ENCODE results near the gene EMSY. TPM values are rescaled to one million over a fixed set of nuclear protein-coding genes. Genes with fewer than 3 reads are reported as not detected.
A peak's percentile ranks its signal among the peaks of the same experiment; 100 is the strongest.

Gene EMSY
- total and polyA plus RNA-seq, 9 of the 15 experiments (the other 6 are each of a cell fraction or from before 2014, with no cell fraction given): 12.7 to 25.4 (median 17.9) TPM

DNA sequence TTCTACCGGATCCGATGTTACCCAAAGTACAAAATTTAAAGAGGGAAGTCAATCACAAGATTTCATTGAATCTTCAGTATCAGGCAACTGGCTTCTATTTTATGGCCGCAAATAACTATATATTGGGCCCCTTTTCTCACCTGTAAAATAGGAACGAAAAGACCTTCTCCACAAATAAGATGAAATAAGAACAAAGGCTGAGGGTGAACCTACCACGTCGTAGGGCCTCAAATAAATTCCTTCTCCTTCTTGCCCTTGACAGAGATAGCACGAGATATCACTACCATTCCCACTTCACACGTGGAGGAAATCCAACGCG is 794 bp upstream of the EMSY start:
- ChIA-PET CTCF (ENCODE audit: low intra/inter-chr PET ratio) (no interaction called here), POLR2A (interaction anchor here (0.8 to 0.9 kb wide), 3 partner anchors 19 to 38 kb away, joined by 3 to 4 read pairs (median 3); no protein-coding TSS in a partner anchor)
- DNase-seq (ENCODE audit: extremely low read depth in 1 of 4, low spot score in 3 of 4) (no peak), ATAC-seq (no peak), FAIRE-seq (no peak)
- peaks cover 8% of the 10 kb centered on the region; the same call in 1 of the 2 replicates for H4K20me1 ChIP-seq (replicated peaks; ENCODE audit: control insufficient read depth, insufficient read depth, low read length)
- peak overlapping the region; percentile 94 to 100 for H3K9ac ChIP-seq (ENCODE audit: insufficient read depth in 1 of 2, low read depth in 2 of 2, low read length in 2 of 2)
- 0% methylated on average over 10 of the region's 10 CpGs for WGBS (ENCODE audit: insufficient coverage, low coverage, missing lambda C conversion rate)
- peaks cover 68% of the 10 kb centered on the region for H3K79me2 ChIP-seq (ENCODE audit: control insufficient read depth, insufficient read depth, low read length)
- TSS peak; percentile 75 for BruUV-seq (replicated peaks)
- intact Hi-C loops (cut with micrococcal nuclease) (loop anchor here (5.0 kb wide), 1 partner anchor 62 kb away; the partner anchor contains the start of genes GVQW3 and THAP12), in situ Hi-C loops (cut with MboI) (no loop called here)
- H2AFZ ChIP-seq (ENCODE audit: low read depth, low read length): peak overlapping the region; percentile 96
- no peaks in the 10 kb centered on the region; the same call in 1 of the 2 replicates for H3K9me3 ChIP-seq (replicated peaks; ENCODE audit: control insufficient read depth, insufficient read depth, low read depth, low read length)
- H3K4me1 ChIP-seq (replicated peaks in 1 of 2; ENCODE audit: control insufficient read depth in 2 of 2, insufficient read depth in 2 of 2, low read length in 2 of 2): peaks cover 2 to 24% of the 10 kb centered on the region in 2 experiments; a peak in 4 of 5 replicates
- H3K4me3 ChIP-seq: peak overlapping the region; percentile 68
- H3K27me3 ChIP-seq (ENCODE audit: control insufficient read depth in 2 of 2, insufficient read depth in 2 of 2, low read length in 2 of 2): no peaks in the 10 kb centered on the region
- peaks cover 37% of the 10 kb centered on the region for H3K36me3 ChIP-seq (ENCODE audit: control insufficient read depth, insufficient read depth, low read length)
- peak overlapping the region; percentile 99 for H3K27ac ChIP-seq (ENCODE audit: extremely low read depth, low read depth, low read length)
- H3K9me1 ChIP-seq (ENCODE audit: control insufficient read depth, insufficient read depth, low read length): no peaks in the 10 kb centered on the region
- peak overlapping the region; percentile 99 for H3K4me2 ChIP-seq (ENCODE audit: insufficient read depth, low read length)
- no peak for TF ChIP-seq RBM15 (IDR thresholded peaks at IDR 0.05; ENCODE audit: insufficient read depth, low read length)
- TF ChIP-seq GATA2 (CRISPR knock-in tag; IDR thresholded peaks at IDR 0.05): 0 out of 2 replicates have a peak, but pooled peaks have one; percentile 20
- no peak for TF ChIP-seq ZNF282 (CRISPR knock-in tag; IDR thresholded peaks at IDR 0.05)
- TF ChIP-seq, protein P1, sequence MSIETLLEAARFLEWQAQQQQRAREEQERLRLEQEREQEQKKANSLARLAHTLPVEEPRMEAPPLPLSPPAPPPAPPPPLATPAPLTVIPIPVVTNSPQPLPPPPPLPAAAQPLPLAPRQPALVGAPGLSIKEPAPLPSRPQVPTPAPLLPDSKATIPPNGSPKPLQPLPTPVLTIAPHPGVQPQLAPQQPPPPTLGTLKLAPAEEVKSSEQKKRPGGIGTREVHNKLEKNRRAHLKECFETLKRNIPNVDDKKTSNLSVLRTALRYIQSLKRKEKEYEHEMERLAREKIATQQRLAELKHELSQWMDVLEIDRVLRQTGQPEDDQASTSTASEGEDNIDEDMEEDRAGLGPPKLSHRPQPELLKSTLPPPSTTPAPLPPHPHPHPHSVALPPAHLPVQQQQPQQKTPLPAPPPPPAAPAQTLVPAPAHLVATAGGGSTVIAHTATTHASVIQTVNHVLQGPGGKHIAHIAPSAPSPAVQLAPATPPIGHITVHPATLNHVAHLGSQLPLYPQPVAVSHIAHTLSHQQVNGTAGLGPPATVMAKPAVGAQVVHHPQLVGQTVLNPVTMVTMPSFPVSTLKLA (conservative IDR thresholded peaks at IDR 0.05): peak in 1 of 2 experiments; percentile 28; a peak in 1 of 4 replicates
- no peak for TF ChIP-seq TAF15 (IDR thresholded peaks at IDR 0.05; ENCODE audit: low read depth, low read length)
- TF ChIP-seq, protein P2, sequence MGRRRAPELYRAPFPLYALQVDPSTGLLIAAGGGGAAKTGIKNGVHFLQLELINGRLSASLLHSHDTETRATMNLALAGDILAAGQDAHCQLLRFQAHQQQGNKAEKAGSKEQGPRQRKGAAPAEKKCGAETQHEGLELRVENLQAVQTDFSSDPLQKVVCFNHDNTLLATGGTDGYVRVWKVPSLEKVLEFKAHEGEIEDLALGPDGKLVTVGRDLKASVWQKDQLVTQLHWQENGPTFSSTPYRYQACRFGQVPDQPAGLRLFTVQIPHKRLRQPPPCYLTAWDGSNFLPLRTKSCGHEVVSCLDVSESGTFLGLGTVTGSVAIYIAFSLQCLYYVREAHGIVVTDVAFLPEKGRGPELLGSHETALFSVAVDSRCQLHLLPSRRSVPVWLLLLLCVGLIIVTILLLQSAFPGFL (CRISPR knock-in tag; IDR thresholded peaks at IDR 0.05): 0 out of 2 replicates have a peak, but pooled peaks have one; percentile 58
- TF ChIP-seq, protein P3, sequence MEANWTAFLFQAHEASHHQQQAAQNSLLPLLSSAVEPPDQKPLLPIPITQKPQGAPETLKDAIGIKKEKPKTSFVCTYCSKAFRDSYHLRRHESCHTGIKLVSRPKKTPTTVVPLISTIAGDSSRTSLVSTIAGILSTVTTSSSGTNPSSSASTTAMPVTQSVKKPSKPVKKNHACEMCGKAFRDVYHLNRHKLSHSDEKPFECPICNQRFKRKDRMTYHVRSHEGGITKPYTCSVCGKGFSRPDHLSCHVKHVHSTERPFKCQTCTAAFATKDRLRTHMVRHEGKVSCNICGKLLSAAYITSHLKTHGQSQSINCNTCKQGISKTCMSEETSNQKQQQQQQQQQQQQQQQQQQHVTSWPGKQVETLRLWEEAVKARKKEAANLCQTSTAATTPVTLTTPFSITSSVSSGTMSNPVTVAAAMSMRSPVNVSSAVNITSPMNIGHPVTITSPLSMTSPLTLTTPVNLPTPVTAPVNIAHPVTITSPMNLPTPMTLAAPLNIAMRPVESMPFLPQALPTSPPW (CRISPR knock-in tag; IDR thresholded peaks at IDR 0.05): 0 out of 2 replicates have a peak, but pooled peaks have one; percentile 18
- no peak for TF ChIP-seq ADNP (tag; IDR thresholded peaks at IDR 0.05)
- TF ChIP-seq, protein P4, sequence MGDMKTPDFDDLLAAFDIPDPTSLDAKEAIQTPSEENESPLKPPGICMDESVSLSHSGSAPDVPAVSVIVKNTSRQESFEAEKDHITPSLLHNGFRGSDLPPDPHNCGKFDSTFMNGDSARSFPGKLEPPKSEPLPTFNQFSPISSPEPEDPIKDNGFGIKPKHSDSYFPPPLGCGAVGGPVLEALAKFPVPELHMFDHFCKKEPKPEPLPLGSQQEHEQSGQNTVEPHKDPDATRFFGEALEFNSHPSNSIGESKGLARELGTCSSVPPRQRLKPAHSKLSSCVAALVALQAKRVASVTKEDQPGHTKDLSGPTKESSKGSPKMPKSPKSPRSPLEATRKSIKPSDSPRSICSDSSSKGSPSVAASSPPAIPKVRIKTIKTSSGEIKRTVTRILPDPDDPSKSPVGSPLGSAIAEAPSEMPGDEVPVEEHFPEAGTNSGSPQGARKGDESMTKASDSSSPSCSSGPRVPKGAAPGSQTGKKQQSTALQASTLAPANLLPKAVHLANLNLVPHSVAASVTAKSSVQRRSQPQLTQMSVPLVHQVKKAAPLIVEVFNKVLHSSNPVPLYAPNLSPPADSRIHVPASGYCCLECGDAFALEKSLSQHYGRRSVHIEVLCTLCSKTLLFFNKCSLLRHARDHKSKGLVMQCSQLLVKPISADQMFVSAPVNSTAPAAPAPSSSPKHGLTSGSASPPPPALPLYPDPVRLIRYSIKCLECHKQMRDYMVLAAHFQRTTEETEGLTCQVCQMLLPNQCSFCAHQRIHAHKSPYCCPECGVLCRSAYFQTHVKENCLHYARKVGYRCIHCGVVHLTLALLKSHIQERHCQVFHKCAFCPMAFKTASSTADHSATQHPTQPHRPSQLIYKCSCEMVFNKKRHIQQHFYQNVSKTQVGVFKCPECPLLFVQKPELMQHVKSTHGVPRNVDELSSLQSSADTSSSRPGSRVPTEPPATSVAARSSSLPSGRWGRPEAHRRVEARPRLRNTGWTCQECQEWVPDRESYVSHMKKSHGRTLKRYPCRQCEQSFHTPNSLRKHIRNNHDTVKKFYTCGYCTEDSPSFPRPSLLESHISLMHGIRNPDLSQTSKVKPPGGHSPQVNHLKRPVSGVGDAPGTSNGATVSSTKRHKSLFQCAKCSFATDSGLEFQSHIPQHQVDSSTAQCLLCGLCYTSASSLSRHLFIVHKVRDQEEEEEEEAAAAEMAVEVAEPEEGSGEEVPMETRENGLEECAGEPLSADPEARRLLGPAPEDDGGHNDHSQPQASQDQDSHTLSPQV (IDR thresholded peaks at IDR 0.05): peak; percentile 23; the same call in 1 of the 2 replicates
- TF ChIP-seq TGIF2 (CRISPR knock-in tag; IDR thresholded peaks at IDR 0.05): 0 out of 2 replicates have a peak, but pooled peaks have one; percentile 54
- TF ChIP-seq KAT7 (CRISPR knock-in tag; IDR thresholded peaks at IDR 0.05; ENCODE audit: borderline replicate concordance): 0 out of 2 replicates have a peak, but pooled peaks have one; percentile 41

Measured in K562 (cell line).